IPS-NIHi11 (cell line): Measurements from ENCODE around the gene TIAM1.

ENCODE experiments used
- DNase-seq: peaks from one replicate; pipeline ENCODE4 v3.0.0; 2012; ENCODE audit warnings: mixed read lengths, low spot score

Gene TIAM1

GRCh38 chr21:31164713-31165694 is 179.1 kb downstream of the TIAM1 start:
- DNase-seq = no peak

GRCh38 chr21:31162827-31163226 is 181.2 kb downstream of the TIAM1 start:
- DNase-seq = no peak

- DNase-seq = no peak
These were observed 181.9 kb downstream of the TIAM1 start for GRCh38 chr21:31162079-31162699.

GRCh38 chr21:31161157-31161556 is 182.9 kb downstream of the TIAM1 start:
- peak; percentile 50 for DNase-seq

- no peak for DNase-seq
These were observed 184.3 kb downstream of the TIAM1 start for GRCh38 chr21:31159808-31160207.

GRCh38 chr21:31158789-31159581 is 185.1 kb downstream of the TIAM1 start:
- DNase-seq = peak; percentile 18

- peak; percentile 77 for DNase-seq
These were observed 186.3 kb downstream of the TIAM1 start for GRCh38 chr21:31157756-31158155.

- DNase-seq = no peak
These were observed 187.4 kb downstream of the TIAM1 start for GRCh38 chr21:31156662-31157061.

- DNase-seq = no peak
These were observed 187.9 kb downstream of the TIAM1 start for GRCh38 chr21:31156169-31156568.

GRCh38 chr21:31151156-31152045 is 192.7 kb downstream of the TIAM1 start:
- no peak for DNase-seq

- DNase-seq = no peak
These were observed 198.8 kb downstream of the TIAM1 start for GRCh38 chr21:31145274-31145673.

- DNase-seq = no peak
These were observed 201.0 kb downstream of the TIAM1 start for GRCh38 chr21:31143036-31143435.

GRCh38 chr21:31142600-31142999 is 201.5 kb downstream of the TIAM1 start:
- DNase-seq = no peak

GRCh38 chr21:31141389-31142000 is 202.6 kb downstream of the TIAM1 start:
- no peak for DNase-seq

GRCh38 chr21:31140676-31141075 is 203.4 kb downstream of the TIAM1 start:
- DNase-seq = no peak

- no peak for DNase-seq
These were observed 204.0 kb downstream of the TIAM1 start for GRCh38 chr21:31140025-31140424.

- DNase-seq = no peak
These were observed 206.1 kb downstream of the TIAM1 start for GRCh38 chr21:31137960-31138359.

- DNase-seq = no peak
These were observed 207.2 kb downstream of the TIAM1 start for GRCh38 chr21:31136891-31137290.

GRCh38 chr21:31135531-31136184 is 208.4 kb downstream of the TIAM1 start:
- no peak for DNase-seq

GRCh38 chr21:31133243-31133830 is 210.7 kb downstream of the TIAM1 start:
- DNase-seq = no peak
